Stimulated activated CD8-positive, alpha-beta memory T cell treated with anti-CD3 and anti-CD28 coated beads, Interleukin-7, amount 100 ng/mL, for 1 hour (primary cell): ENCODE data around the gene OCA2.
"Not testable (repeated sequence)": the region's sequence is repeated elsewhere in the genome, so short reads cannot be mapped to it uniquely, and the experiment has no call there.

Experiments
- DNase-seq, 2 donors: peaks; one replicate each; pipeline ENCODE4 v3.0.0-alpha.2; 2020; ENCODE audit warnings: low read depth in 2 of 2

Gene OCA2

DNA sequence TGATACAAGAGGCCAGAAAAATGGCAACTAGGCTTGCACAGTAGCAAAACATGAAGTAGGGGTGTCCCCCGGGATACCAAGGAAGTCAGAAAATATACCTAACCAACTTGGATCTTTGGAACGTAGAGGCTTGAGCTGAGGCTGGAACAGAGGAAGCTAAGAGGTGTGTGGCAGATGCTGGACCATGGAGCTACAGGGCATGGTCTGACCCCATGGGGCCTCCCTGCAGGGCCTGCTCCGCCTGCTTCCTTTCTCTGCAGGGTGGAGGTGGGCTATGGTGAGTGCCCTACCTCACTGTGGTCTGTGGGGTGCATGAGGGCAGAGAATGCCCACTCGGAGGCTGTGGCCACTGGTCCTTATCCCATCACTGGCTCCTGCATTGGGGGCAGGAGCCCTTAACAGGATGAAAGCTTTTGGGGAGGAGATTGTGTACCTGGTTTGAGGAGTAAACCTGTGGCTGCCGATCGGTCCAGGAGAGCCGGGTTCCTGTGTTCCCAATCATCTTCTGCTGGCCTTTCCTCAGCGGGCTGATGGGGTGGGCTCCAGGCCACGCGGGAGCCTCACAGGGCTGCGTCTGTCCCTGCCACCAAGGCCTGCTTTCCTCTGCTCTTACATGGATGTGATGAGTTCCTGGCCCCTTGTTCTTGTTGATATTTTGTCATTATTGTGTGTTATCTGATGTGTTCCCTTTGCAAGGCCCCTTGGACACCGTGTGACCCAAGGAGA is 96.8 kb downstream of the OCA2 start:
- no peak for DNase-seq

DNA sequence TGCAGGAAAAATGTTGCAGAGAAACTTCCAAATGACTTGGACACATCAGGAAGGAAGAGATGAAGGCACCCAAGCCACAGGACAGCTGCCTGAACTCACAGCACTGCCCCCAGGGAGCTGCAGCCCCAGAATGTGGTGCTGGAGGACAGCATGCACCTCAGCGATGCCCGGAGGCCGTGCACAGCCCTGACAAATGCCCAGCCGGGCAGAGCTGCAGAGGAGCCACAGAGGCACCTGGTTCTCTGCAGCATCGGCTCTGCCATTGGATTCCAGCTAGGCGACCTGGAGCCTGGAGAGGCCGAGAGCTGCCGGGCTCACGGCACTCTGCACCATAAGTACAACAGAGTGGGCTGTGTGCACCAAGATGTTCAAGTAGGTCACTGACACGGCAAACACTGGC is 97.5 kb downstream of the OCA2 start:
- no peak for DNase-seq

DNA sequence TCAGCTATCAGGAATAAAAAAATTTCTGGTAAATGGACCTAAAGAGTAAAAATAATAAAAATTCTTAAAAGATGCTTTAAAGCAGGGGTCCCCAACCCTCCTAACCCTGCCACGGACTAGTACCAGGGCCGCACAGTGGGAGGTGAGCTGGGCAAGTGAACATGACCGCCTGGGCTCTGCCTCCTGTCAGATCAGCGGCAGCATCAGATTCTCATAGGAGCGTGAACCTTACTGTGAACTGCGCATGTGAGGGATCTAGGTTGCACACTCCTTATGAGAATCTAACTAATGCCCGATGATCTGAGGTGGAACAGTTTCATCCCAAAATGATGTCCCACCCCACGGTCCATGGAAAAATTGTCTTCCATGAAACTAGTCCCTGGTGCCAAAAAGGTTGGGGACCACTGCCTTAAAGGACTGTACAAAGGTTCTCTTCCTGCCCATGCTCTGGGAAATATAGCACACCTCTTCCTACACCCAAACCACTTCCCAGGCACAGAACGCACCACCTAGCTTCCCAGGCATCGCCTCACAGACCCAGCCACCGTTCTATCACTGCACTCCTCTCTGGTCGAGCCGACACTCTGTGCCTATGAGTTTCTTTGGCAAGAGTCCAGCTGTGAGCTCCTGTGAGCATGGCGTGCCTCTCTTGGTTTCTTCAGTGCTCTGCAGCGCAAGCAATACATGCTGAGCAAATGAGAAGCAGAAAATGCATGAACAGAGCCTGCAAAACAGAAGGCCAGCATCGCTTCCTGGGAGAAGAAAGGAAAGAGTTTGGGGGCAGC is 104.9 kb downstream of the OCA2 start:
- DNase-seq = no peak

GRCh38 chr15:27993544-27993943 is 105.6 kb downstream of the OCA2 start:
- DNase-seq = no peak

DNA sequence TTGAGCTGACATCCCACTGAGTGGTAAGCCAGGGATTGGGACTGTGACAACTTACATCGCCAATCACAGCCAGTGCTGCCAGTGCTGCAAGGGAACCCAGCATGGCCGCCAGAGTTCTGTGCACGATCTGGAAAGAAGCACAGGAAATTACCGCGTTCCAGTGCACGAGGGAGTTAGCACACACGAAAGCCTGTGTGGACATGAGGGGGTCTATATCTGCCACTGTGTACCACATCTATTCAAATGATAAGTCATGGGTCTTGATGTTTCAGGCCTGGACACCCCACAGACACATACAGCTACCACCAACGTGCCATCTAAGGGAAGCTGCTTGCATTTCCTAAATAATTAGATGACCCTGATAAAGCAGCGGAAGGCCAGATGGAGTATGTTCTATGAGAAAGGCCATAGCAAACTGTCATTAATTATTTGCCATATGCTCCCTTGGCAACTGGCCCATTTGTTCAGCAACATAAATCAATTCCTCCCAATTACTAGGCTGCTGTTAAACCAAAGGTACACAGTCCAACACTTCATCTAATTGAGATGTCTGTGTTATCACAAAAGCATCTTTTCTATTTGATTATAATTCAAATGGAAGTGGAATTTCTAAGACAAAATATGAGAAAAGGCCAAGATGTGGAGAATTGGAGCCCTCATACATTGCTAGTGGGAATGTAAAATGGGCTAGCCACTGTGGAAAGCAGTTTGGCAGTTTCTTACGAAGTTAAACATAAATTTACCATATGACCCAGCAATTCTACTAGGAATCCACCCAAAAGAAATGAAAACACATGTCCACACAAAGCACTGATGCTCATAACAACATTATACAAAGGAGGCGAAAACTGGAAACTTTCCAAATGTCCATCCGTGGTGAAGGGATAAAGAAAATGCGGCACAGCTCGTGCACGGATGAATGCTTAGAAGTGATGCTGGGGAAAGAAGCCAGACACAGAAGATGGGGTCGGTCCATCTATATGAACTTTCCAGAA is 108.3 kb downstream of the OCA2 start:
- DNase-seq = no peak

DNA sequence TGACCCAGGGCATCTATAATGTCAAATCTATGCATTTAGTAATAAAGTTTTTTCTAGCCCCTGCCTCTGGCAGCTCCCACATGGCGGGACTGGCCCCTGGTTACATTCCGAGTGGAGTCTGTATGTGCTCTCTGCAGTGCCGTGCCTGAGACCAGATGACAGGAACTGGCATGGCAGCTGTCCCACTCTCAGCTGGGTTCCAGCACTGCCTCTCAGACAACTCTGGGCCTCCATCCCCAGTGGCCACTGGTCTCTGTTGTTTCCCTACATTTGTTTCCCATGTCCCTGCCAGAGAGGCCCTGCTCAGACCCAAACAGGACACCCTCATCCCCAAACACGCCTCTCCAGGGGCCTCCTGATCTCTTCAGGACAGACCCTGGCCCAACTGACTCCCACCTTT is 109.3 kb downstream of the OCA2 start:
- no peak for DNase-seq

GRCh38 chr15:27989427-27989826 is 109.7 kb downstream of the OCA2 start:
- no peak for DNase-seq

- no peak for DNase-seq
These were observed 114.0 kb downstream of the OCA2 start for GRCh38 chr15:27985099-27985498.

GRCh38 chr15:27983496-27983895 is 115.6 kb downstream of the OCA2 start:
- DNase-seq = no peak

DNA sequence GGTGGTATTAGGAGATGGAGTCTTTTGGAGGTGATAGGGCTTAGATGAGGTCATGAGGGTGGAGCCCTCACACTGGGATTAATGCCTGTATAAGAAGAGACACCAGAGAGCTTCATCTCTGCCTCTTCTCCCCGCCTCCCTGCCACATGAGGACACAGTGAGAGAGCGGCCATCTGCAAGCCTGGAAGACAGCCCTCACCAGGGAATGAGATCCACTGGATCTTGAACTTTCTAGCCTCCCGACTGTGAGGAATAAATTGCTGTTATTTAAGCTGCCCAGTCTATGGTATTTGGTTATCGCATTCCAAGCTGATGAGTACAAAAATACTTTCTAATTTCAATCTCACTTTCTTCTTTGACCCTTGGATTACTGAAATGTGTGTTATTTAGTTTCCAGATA is 121.4 kb downstream of the OCA2 start:
- no peak for DNase-seq

GRCh38 chr15:27973886-27974285 is 125.2 kb downstream of the OCA2 start:
- no peak for DNase-seq

GRCh38 chr15:27970661-27971392 is 128.3 kb downstream of the OCA2 start:
- DNase-seq = no peak

- DNase-seq = no peak
These were observed 131.6 kb downstream of the OCA2 start for GRCh38 chr15:27967541-27967940.

DNA sequence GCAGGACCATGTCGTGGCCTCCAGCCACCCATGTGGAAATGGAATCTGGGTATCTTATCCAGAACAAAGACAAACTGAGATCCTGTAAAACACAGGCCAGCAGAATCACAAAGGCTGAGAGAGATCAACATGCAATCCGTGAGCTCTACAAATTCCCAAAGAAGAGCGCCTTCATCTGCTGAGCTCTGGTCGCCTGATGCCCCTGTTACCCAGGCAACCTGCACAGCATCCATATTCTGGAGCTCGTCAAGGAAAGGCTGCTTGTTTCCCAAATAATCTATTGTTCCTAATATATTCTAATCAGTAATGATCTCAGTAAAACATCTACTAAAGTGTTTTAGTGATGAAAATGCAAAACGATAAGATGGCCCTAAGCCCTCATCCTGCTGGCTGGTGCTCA is 133.6 kb downstream of the OCA2 start:
- DNase-seq = no peak

DNA sequence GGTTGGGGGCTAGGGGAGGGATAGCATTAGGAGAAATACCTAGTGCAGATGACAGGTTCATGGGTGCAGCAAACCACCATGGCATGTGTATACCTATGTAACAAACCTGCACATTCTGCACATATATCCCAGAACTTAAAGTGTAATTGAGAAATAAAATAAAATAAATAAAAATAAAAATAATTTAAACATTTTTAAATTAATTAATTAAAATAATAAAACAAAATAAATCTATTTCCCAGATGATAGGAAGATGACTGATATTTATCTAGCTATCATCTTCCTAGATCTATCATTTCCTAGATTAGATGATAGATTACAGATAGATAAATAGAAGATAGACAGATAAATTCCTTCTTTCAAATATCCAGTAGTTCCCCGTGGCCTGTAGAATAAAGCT is 137.3 kb downstream of the OCA2 start:
- no peak for DNase-seq

DNA sequence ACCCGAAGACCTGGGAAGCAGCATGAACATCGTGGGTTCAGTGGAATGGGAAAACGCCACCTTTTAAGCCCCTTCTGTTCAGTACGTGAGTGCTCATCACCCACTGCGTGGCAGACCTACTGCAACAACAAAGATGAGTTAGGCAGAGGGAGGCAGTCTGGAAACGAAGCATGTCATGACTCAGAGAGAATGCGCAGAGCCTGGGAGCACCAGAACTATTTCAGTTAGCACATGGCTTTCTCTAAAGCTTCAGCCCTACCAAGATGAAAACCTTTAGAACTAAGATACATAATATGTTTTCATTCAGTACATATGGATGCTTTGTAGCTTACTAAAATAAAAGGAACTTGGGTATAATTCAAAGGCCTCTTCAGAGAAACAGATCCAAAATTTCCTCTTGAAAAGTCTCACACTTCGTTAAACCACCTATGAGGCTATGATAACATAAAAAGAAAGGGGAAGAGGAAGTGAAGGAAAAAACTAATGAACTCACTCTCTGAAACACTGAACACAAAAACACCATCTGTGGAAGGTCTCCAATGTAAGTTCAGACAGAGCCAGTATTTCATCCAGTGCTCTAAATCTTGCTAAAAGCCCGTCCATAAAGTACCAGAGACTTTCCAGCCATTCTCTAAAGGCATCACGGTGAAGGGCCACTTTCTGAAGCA is 140.1 kb downstream of the OCA2 start:
- DNase-seq = no peak

DNA sequence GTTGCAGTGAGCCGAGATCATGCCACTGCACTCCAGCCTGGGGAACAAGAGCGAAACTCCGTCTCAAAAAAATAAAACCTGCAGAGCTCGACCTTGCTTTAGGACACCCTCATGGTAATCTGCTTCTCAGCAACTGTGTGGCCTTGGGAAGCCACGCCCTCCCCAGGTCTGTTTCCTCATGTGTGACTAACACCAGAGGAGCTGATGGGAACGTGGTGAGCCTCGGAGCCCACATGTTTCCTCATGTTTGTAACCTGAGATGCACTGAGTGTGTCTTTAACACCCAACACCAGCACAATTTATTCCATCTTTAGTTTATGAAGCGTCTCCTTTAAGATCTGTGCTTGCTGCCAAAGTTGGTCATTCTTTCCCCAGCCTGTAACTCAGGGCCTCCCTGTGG is 142.8 kb downstream of the OCA2 start:
- DNase-seq = no peak

- DNase-seq = no peak
These were observed 144.0 kb downstream of the OCA2 start for GRCh38 chr15:27955087-27955486.

GRCh38 chr15:27952593-27952992 is 146.5 kb downstream of the OCA2 start:
- not testable (repeated sequence) for DNase-seq

DNA sequence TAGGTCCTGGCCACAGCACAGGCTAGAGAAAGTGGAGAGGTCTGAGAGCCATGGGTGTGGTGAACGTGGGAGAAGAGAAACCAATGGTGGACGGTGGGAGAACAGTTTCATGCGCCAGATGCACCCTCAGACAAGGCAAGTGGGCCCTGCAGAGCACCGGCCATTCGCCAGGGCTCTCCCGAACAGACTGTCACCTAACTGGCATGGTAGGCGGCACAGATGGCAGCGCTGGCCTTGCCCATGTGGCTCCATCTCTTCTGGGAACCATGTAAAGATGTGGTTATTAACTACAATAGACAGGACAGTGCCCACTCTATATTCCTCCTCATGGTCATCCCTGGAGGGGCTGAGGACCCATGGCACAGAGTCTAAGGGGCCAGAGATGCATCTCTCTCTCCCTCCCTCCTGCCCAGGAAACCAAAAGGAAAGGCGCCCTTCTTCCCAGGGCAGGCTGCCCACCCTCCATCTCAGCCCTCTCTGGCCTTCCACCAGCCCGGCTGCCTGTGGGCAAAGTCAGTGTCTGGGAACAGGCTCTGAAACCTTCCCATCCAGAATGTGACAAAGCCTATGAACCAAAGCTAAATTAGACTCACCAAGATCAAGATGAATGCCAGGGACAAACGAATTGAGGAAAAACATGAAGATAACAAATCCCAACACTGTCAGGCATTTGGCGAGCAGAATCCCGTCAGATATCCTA is 147.8 kb downstream of the OCA2 start:
- DNase-seq = no peak
